Suppressor macrophage treated with lipopolysaccharide for 4 hours (primary cell): ENCODE measurements around the gene LYSMD1.
"Not testable (repeated sequence)": the region's sequence is repeated elsewhere in the genome, so short reads cannot be mapped to it uniquely, and the experiment has no call there.

Experiments used
- DNase-seq: peaks from one replicate; pipeline ENCODE4 v3.0.0-alpha.2; 2020

Gene LYSMD1

GRCh38 chr1:151165738-151166504, at the start of gene LYSMD1, which contains the start of gene SCNM1:
TSS of gene LYSMD1 (minus strand) at chr1:151165902. CDS start at chr1:151165258, 644 bp downstream.
TSS of gene SCNM1 (plus strand) at chr1:151166144. CDS start at chr1:151166153, 9 bp downstream.
- peak; percentile 99 for DNase-seq

GRCh38 chr1:151213560-151213959, 47.9 kb upstream of the LYSMD1 start:
- no peak for DNase-seq

- DNase-seq = no peak
Measured at GRCh38 chr1:151211972-151212705, 46.4 kb upstream of the LYSMD1 start.

- DNase-seq = no peak
Measured at GRCh38 chr1:151210830-151211229, 45.1 kb upstream of the LYSMD1 start.

GRCh38 chr1:151205381-151205965, 39.8 kb upstream of the LYSMD1 start:
- not testable (repeated sequence) for DNase-seq

GRCh38 chr1:151199873-151200581, 34.3 kb upstream of the LYSMD1 start:
- DNase-seq = peak; percentile 43

GRCh38 chr1:151198254-151199127, 32.8 kb upstream of the LYSMD1 start, which contains the start of gene PIP5K1A:
TSS of gene PIP5K1A (plus strand) at chr1:151198552. CDS start at chr1:151198997, 445 bp downstream.
- DNase-seq = peak; percentile 100

GRCh38 chr1:151197863-151198253, 32.2 kb upstream of the LYSMD1 start:
- DNase-seq = no peak

- peak; percentile 89 for DNase-seq
Measured at GRCh38 chr1:151196292-151196800, 30.6 kb upstream of the LYSMD1 start.

- peak; percentile 16 for DNase-seq
Measured at GRCh38 chr1:151194894-151195594, 29.3 kb upstream of the LYSMD1 start.

GRCh38 chr1:151193856-151194255, 28.2 kb upstream of the LYSMD1 start:
- no peak for DNase-seq

GRCh38 chr1:151193304-151193703, 27.6 kb upstream of the LYSMD1 start:
- DNase-seq = no peak

- DNase-seq = no peak
Measured at GRCh38 chr1:151192047-151192446, 26.3 kb upstream of the LYSMD1 start.

- DNase-seq = peak; percentile 84
Measured at GRCh38 chr1:151189637-151190445, 24.1 kb upstream of the LYSMD1 start, which contains the start of gene VPS72. TSS of gene VPS72 (minus strand) at chr1:151190197. CDS start at chr1:151190121, 76 bp downstream.

- not testable (repeated sequence) for DNase-seq
Measured at GRCh38 chr1:151188667-151189066, 23.0 kb upstream of the LYSMD1 start.

GRCh38 chr1:151187205-151187604, 21.5 kb upstream of the LYSMD1 start:
- DNase-seq = no peak

- DNase-seq = no peak
Measured at GRCh38 chr1:151184211-151184610, 18.5 kb upstream of the LYSMD1 start.

GRCh38 chr1:151176514-151177045, 10.9 kb upstream of the LYSMD1 start:
- no peak for DNase-seq

GRCh38 chr1:151175863-151176262, 10.2 kb upstream of the LYSMD1 start, which contains the start of gene TMOD4:
TSS of gene TMOD4 (minus strand) at chr1:151175981. CDS start at chr1:151174875, 1,106 bp downstream.
- DNase-seq = peak; percentile 28
